Measurements from ENCODE around the gene CDC27.

Gene CDC27

GRCh38 chr17:47190770-47191169 is 1.7 kb upstream of the CDC27 start:
- Histone ChIP-seq H3K36me3 (ENCODE audit: control insufficient read depth, low read length) (peaks cover 24% of the 10 kb centered on the region), H3K4me2 (ENCODE audit: low read length) (no peak overlapping the region), H4K20me1 (ENCODE audit: control insufficient read depth, insufficient read depth, low read depth, low read length) (peaks cover 5% of the 10 kb centered on the region; the same call in 1 of the 2 replicates)

GRCh38 chr17:47190243-47190642 is 1.1 kb upstream of the CDC27 start:
- no peaks in the 10 kb centered on the region for H3K27me3 ChIP-seq (ENCODE audit: control insufficient read depth, low read length)
- peaks cover 6% of the 10 kb centered on the region; the same call in 1 of the 2 replicates for H4K20me1 ChIP-seq (ENCODE audit: control insufficient read depth, insufficient read depth, low read depth, low read length)
- peak overlapping the region; percentile 71; the same call in 1 of the 2 replicates for H3K4me2 ChIP-seq (ENCODE audit: low read length)
- no peaks in the 10 kb centered on the region for H3K9me3 ChIP-seq (ENCODE audit: control insufficient read depth, insufficient read depth, low read length)
- no peak overlapping the region for H3K27ac ChIP-seq (ENCODE audit: low read depth, low read length)
- no peak for TF ChIP-seq EZH2phosphoT487 (IDR thresholded peaks at IDR 0.05; ENCODE audit: borderline replicate concordance, low read length)
- no peak for TF ChIP-seq CTCF (IDR thresholded peaks at IDR 0.05; ENCODE audit: low read depth, low read length, poor library complexity, severe bottlenecking)
- peaks cover 5% of the 10 kb centered on the region for H3F3A ChIP-seq (ENCODE audit: control insufficient read depth, insufficient read depth)
- H3K4me3 ChIP-seq (ENCODE audit: low read length), result no peak overlapping the region
- H3K79me2 ChIP-seq (ENCODE audit: control insufficient read depth, low read length), result peaks cover 39% of the 10 kb centered on the region
- H3K4me1 ChIP-seq (ENCODE audit: control insufficient read depth, low read length), result peaks cover 51% of the 10 kb centered on the region
- H3K36me3 ChIP-seq (ENCODE audit: control insufficient read depth, low read length), result peaks cover 26% of the 10 kb centered on the region
- no peaks in the 10 kb centered on the region for H3K9me2 ChIP-seq (replicated peaks; ENCODE audit: control insufficient read depth, low read length)

More at GRCh38 chr17:47190770-47191169, 1.7 kb upstream of the CDC27 start:
- no peak for TF ChIP-seq CTCF (IDR thresholded peaks at IDR 0.05; ENCODE audit: low read depth, low read length, poor library complexity, severe bottlenecking)
- TF ChIP-seq EZH2phosphoT487 (IDR thresholded peaks at IDR 0.05; ENCODE audit: borderline replicate concordance, low read length), result no peak
- Histone ChIP-seq H3K4me1 (ENCODE audit: control insufficient read depth, low read length) (peaks cover 49% of the 10 kb centered on the region), H3K27me3 (ENCODE audit: control insufficient read depth, low read length) (no peaks in the 10 kb centered on the region), H3K27ac (ENCODE audit: low read depth, low read length) (no peak overlapping the region), H3K9me2 (replicated peaks; ENCODE audit: control insufficient read depth, low read length) (no peaks in the 10 kb centered on the region), H3K79me2 (ENCODE audit: control insufficient read depth, low read length) (peaks cover 34% of the 10 kb centered on the region), H3K9me3 (ENCODE audit: control insufficient read depth, insufficient read depth, low read length) (no peaks in the 10 kb centered on the region), H3F3A (ENCODE audit: control insufficient read depth, insufficient read depth) (peaks cover 5% of the 10 kb centered on the region), H3K4me3 (ENCODE audit: low read length) (no peak overlapping the region)

GRCh38 chr17:47189732-47190237 is 690 bp upstream of the CDC27 start:
- peaks cover 6% of the 10 kb centered on the region; the same call in 1 of the 2 replicates for H4K20me1 ChIP-seq (ENCODE audit: control insufficient read depth, insufficient read depth, low read depth, low read length)
- H3K27me3 ChIP-seq (ENCODE audit: control insufficient read depth, low read length), result no peaks in the 10 kb centered on the region
- H3F3A ChIP-seq (ENCODE audit: control insufficient read depth, insufficient read depth), result peaks cover 5% of the 10 kb centered on the region
- no peaks in the 10 kb centered on the region for H3K9me2 ChIP-seq (replicated peaks; ENCODE audit: control insufficient read depth, low read length)
- no peak overlapping the region for H3K27ac ChIP-seq (ENCODE audit: low read depth, low read length)
- peak overlapping the region; percentile 89 for H3K4me3 ChIP-seq (ENCODE audit: low read length)
- H3K79me2 ChIP-seq (ENCODE audit: control insufficient read depth, low read length), result peaks cover 44% of the 10 kb centered on the region
- peaks cover 26% of the 10 kb centered on the region for H3K36me3 ChIP-seq (ENCODE audit: control insufficient read depth, low read length)
- TF ChIP-seq EZH2phosphoT487 (IDR thresholded peaks at IDR 0.05; ENCODE audit: borderline replicate concordance, low read length) (no peak), CTCF (IDR thresholded peaks at IDR 0.05; ENCODE audit: low read depth, low read length, poor library complexity, severe bottlenecking) (no peak)
- peaks cover 52% of the 10 kb centered on the region for H3K4me1 ChIP-seq (ENCODE audit: control insufficient read depth, low read length)
- no peaks in the 10 kb centered on the region for H3K9me3 ChIP-seq (ENCODE audit: control insufficient read depth, insufficient read depth, low read length)
- H3K4me2 ChIP-seq (ENCODE audit: low read length), result peak overlapping the region; percentile 71
